HG03520 (cell line): ENCODE results near the gene NOP16.
"Not testable (repeated sequence)": the region's sequence is repeated elsewhere in the genome, so short reads cannot be mapped to it uniquely, and the experiment has no call there.

ENCODE experiments used
- ATAC-seq: cut with Tn5 transposase; IDR thresholded peaks from one replicate; pipeline ENCODE4 v1.9.1; 2021; ENCODE audit warnings: mild to moderate bottlenecking, moderate library complexity; ENCODE audit not compliant: unreplicated experiment

Gene NOP16

DNA sequence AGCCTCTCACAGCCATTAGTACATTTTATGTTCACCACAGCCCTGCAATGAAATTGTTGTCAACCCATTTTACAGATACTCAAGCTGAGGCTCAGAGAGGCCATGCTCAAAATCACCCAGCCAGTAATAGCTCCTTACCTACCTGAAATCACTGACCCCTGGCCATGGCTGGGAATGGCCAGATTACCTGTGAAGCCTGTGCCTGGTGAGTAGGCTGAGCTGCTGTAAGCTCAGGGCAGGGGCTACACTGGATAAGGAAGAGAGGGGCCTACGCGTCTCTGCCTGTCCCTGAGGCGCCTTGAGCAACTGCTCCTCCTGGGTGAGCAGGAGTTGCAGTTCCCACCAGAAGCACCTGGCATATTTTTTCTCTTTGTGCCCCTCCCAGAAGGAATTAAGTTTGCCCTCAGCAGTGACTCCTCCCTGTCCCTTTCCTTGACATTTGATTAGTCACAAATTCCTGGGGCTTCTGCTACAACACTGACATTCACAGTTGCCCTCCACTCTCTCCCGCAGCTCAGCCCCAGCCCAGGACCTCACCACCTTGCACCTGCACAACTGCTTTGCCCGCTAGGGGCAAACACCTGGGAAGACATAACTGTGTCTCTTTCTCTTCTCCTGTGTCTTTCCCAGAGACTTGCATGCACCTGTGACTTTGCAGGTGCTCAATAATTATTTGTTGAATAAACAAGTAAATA, 22.2 kb upstream of the NOP16 start:
- ATAC-seq: no peak

DNA sequence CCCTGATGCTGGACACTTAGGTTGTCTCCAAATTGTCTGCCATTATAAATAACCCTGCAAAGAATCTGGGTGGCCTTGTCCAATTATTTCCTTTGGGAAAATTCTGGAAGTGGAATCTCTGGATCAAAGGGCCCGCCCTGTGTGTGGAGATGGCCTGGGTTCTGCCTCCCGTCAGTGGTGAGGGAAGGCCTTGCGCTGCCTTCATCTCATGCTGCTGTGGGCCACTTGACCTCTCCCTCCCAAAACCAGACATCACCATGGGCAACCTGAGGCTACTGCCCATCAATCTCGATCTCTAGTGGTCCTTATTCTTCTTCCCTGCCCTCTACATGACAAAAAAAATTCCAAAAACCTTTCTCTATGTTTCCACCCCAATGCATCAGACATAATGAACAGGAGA, 21.4 kb upstream of the NOP16 start:
- ATAC-seq: no peak

DNA sequence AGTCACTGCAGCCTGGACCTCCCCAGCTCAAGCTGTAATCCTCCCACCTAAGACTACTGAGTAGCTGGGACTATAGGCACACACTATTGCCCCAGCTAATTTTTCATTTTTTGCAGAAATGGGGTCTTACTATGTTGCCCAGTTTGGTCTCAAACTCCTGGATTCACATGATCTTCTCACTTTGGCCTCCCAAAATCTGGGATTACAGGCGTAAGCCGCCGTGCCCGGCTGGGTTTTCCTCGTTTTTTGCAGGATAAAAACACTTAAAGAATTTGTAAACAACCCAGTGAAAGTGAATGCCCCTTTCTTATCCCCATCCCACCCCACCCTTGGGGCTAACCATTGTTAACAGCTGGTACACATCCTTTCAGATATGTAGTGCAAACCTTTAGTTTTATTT, 20.2 kb upstream of the NOP16 start:
- no peak for ATAC-seq

DNA sequence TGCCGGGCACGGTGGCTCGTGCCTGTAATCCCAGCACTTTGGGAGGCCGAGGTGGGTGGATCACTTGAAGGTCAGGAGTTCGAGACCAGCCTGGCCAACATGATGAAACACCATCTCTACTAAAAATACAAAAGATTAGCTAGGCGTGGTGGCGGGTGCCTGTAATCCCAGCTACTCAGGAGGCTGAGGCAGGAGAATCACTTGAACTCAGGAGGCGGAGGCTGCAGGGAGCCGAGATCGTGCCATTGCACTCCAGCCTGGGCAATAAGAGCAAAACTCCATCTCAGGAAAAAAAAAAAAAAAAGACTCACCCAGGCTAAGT, 19.8 kb upstream of the NOP16 start:
- not testable (repeated sequence) for ATAC-seq

DNA sequence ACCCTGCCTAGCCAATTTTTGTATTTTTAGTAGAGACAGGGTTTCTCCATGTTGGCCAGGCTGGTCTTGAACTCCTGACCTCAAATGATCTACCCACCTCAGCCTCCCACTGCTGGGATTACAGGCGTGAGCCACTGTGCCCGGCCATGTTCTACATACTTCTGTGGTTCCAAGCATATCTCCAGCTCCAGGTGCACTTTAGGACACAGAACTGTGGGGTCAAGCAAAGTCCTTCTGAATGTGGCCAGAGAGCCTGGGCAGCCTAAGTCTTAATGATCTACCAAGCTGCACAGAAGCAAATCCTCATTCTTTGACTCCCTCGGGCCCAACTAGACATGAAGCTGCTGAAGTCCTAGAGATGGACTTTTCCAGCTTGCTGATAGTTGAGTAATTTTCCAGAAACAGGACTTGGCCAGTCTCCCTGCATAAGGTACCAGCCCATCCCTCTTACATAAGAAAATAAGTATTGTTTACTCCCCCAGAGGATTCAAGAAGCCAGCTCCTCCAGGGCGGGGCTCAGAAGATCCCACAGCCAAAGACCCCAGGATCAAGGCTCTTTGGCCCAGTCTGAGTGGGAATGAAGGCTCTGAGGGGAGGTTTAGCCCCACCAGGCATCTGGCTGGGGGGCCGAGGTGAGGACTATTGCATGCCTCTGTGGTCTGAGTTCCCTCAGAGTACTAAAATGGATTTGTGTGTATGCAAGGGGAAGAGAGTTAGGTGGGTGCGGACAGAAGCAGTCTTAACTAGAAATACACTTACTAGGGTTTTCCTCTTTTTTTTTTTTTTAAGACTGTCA, 19.3 kb upstream of the NOP16 start:
- ATAC-seq: no peak

DNA sequence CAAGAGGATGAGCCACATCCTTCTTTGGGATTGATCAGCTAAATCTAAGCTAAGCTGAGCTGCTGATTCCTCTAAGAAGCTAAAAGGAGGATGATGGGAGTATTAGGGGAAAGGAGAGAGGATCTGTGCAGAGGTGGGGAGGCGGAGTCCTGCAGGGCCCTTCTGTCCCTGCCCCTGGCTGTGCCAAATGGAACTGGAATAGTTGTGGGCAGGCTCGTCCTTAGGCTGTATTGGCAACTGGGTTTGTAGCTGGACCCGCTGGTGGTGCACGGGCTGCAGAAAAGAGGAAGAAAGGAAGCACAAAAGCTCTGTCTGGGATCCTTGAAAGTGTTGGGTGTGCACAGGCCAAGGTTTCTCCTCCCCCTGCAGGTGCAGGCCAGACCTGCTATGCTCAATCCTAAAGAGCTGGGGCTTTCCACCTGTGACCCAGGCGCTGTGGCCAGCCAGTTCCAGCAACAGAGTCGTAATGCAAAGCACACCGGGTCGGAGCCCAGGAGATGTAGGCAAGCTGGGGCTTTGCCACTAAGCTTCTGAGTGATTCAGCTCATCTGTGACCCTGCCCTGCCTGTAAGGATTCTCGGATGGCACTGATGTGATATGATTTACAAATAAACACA, 18.1 kb upstream of the NOP16 start:
- no peak for ATAC-seq

DNA sequence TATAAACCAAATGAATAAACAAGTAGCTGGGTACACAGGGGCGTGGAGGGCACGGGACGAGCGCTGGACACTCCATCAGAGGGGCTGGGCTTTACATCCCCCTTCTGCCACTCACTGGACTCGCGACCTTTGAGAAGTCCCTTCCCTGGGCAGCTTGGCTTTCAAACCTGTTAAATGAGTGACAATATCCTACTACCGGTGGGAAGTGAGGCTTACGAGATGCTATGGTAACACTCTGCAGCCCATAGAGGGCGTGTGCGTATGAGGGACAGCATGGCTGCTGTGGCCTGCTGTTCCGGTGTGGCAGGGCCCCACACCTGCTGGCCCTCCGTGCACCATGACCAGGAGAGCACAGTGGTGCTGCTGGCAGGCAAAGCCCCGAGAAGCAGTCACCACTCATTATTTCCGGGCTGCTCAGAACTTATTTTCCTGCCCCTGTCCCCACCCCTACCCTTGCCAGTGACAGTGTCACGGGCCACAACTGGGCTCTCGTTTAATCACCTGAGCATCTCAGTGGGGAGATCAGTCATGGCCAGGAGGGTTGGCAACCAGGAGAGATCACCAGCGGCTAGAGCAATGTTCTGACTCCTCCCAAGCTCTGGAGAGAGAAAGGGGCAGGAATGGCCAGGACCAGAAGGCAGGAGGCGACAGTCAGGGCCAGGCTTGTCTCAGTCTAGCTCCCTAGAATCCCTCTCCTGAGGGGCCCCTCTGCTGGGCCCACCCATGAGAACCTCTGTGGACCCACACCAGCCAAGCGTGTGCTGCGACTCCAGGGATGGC, 17.4 kb upstream of the NOP16 start:
- no peak for ATAC-seq

DNA sequence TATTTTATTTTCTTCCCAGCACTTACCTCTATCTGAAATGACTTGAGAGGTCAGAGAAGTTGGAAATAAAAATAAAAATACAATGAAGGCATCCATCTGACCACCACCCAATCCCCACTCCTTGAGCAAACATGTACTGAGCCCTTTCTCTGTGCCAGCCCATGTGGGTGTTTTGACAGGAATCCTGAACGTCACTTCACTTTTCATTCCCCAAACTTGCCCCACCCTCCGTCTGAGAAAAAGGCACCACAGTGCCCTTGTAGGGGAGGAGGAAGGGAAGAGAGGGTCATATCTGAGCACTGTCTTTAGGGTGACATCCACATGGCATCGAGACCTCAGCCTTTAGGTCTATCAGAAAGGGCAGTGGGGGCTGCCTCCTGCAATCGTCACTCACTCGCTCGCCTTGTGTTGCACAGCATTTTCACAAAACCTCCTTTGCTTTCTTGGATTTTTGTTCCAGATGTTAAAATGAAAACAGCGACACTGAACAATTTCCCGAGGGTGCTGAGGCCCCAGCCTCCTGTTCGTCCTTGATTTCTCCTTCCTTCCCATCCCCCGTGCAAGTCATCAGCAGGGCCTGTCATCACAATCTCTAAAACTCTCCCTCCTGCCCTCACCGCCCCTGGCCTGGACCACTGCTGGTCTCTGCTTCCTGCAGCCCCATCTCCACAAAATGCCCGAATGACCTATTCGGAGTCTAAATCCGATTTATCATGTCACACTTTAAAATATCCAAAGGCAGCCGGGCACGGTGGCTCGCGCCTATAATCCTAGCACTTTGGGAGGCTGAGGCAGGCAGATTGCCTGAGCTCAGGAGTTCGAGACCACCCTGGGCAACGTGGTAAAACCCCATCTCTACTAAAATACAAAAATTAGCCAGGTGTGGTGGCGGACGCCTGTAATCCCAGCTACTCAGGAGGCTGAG, 13.1 kb upstream of the NOP16 start:
- no peak for ATAC-seq

DNA sequence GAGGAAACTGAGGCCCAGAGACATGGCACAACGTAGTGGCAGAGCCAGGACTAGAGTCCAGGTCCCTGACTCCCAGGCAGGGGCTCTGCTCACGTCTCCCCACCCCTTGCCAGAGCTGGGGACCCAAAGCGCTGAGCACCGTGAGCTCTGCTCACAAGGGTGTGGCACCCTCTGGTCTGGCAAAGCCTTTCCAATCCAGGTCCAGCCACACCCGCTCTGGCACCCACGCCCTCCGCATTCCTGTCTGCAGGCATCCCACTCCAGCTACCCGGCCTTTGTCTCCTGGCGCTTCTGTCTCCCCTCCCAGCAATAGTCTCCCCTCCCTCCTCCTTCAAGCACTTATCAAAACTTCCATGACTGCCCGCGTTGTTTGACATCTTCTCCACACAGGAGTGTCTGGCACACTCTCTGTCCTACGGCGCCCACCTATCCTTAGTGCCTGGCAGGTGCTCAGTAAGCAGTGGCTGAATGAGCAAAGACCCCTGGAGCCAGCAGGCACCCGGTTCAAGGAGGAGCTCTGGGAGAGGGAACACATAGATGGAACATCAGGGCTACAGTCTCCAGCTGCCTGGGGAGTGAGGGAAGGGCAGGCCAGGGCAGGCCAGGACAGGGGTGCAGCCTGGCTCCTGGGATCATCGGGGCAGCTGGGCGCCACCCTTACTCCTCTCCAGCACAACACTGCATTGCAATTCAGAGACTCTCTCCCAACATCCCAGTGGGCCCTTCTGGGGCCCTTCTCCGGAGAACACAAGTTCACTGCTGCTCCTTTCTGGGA, 12.2 kb upstream of the NOP16 start:
- ATAC-seq: no peak

DNA sequence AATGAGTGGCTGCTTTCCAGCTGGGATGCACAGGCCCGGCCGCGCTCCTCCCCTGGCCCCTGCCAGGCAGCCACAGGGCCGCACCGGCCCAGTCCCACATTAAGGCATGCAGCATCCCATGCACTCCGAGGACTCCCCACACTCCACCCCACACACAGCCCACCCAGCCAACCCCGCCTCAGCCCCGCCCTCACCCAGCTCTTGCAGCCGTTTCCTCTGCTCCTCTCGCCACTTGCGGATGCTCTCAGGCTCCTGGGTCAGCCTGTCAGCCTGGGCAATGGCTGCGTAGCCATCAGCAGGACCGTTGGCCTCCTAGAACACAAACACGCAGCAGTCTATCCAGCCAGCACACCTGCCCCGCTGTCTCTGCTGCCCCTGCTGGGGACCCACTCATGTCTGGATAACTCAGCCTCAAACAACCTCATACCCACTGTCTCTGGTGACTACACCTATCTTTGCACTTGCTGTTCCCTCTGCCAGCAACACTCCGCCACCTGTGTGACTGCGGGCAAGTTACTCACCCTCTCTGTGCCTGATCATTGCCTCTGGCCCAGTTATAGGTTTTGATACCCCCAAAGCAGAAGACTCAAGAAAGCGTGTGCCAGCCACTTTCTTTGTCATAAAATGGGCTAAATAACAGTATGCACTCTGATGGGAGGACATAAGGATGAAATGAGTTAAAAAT, 9.5 kb upstream of the NOP16 start:
- no peak for ATAC-seq

DNA sequence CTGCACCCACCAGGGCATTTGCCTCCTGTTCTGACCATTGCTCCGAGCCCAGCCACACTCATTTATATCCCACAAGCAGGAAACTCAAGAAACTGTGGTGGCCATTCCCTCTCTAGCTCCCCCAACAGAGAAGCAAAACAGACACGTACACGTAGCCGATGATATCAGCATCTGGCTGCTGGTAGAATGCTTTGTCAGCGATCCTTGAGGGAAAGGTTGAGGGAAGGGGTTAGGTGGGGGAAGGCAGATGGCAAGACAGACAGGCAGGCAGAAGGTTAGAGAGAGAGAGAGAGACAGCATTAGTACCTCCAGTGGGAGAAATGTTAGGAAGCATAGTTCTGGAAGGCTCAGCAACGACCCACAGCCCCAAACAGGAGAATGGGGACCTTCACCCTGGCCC, 7.9 kb upstream of the NOP16 start:
- no peak for ATAC-seq

DNA sequence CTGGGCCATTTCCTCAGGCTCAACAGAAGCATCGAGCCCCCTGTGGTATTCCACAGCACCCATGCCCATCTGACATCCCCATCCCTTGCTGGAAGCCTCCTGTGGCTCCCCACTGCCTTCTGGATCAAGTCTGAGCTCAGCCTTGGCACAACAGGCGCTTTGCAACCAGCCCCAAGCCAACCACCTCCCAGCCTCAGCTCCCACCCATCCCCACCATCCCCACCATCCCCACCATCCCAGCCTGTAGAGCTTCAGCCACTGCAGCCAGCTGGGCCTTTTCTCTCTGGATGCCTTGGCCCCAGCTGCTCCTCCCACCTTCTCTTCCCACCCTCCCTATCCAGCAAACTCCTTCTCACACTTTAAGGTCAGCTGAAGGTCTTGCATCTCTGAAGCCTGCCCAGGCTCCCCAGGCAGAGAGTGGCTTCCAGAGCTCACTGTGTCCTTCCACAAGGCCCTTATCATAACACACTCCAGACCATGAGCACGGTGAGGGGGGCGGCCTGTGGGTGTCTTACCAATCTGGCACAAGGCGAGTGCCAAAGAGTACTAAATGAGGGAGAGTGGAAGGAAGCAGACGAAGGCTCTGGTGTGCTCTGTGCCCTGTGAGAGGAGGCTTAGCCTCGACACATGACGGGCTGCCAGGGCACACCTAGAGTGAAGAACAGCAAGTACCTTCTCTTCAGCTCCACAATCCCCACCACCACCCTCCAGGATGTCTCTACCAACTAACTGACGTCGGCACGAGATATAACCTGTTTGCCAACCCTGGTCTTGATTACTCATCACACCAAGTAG, 6.7 kb upstream of the NOP16 start:
- ATAC-seq: no peak

DNA sequence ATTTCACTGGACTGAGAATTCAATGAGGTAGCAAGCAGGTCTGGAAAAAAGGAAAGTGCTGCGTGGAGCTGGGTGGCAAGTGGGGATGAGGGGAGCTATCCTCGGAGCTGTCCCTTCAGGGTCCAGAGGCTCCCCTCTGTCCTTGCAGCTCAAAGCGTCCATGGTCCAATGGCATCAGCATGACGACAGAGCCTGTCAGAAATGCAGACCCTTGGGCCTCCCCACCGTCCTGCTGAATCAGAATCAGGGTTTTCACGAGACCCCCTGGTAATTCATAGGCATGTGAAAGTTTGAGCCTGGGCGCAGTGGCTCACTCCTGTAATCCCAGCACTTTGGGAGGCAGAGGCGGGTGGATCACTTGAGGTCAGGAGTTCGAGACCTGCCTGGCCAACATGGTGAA, 5.7 kb upstream of the NOP16 start:
- no peak for ATAC-seq

DNA sequence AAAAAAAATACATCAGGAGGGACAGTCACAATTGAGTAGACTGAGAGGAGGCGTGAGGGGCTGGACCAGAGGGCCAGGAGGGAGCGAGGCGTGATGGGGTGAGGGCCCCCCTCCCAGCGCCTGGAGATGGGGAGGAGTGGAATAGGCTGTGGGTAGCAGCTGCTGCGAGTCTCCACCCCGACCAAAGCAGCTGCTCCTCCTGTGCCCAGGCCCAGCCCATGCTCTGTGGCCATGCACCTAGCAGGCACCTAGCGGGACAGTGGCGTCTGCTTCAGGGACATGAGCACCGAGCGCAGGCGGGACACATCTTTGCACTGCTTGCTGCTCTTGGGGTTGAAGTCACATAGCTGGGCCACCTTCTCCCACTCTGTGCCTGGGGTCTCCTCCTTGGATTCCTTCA, 4.1 kb upstream of the NOP16 start:
- no peak for ATAC-seq

DNA sequence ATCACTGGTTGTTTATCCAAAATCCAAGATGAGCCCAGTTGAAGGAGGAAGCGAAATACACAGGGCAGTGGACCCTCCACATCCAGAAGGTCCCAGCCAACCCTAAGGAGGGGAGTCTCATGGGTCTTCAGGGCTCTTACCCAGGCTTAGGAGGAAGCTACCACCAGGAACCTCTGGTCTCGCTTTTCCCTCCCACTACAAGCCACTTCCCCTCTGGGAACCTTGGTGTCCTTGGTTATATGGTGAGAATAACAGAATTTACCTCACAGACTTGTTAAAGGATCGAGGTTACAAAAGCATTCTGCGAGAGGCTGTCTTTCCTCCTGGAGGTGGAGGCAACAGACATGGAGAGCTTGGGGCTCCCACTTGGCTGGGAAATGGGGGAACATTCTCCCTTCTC, 3.6 kb upstream of the NOP16 start:
- ATAC-seq: no peak

DNA sequence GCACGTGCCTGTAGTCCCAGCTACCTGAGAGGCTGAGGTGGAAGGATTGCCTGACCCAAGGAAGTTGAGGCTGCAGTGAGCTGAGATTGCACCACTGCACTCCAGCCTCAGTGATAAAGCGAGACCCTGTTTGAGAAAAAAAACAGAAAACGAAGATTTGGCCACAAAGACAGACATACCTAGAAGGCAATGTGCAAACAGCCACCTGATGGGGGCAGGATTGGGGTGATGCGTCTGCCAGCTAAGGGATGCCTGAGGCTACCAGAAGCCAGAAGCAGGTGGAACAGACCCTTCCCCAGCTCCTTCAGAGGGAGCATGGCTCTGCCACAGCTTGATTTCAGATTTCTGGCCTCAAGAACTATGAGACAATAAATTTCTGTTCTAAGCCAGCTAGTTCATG, 3.1 kb upstream of the NOP16 start:
- ATAC-seq: no peak

DNA sequence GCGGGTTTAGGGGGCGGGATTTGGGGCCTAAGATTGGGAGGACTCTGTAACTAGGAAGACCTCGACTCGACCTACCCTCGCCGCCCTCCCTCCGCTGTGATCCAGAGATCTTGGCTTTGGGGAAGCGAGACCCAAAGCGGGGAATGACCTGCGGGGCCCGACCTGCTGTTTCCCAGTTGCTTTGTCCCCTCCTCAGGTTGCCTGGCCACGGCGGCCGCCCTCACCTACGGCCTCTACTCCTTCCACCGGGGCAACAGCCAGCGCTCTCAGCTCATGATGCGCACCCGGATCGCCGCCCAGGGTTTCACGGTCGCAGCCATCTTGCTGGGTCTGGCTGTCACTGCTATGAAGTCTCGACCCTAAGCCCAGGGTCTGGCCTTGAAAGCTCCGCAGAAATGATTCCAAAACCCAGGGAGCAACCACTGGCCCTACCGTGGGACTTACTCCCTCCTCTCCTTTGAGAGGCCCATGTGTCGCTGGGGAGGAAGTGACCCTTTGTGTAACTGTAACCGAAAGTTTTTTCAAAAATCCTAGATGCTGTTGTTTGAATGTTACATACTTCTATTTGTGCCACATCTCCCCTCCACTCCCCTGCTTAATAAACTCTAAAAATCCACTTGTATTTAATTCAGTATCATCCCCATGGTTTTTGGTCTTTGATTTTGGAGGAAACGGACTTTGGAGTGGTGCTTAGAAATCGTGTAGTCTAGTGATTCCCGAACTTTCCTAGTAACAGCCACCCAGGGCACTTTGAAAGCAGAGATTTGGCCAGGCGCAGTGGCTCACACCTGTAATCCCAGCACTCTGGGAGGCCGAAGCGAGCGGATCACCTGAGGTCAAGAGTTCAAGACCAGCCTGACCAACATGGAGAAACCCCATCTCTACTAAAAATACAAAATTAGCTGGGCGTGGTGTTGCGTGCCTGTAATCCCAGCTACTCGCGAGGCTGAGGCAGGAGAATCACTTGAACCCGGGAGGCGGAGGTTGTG, 1.0 kb upstream of the NOP16 start:
- peak; percentile 29 for ATAC-seq
